HEK293 (cell line): ENCODE results near the gene SPRY4.

Experiments
- CTCF ChIA-PET: fragments of 350-600 bp; formaldehyde crosslinking; extraction: SDS; loops from one replicate; lab custom pipeline; 2021; ENCODE audit warnings: antibody characterized with exemption; lab: Yijun Ruan, JAX
- POLR2A ChIA-PET: fragments of 300-600 bp; formaldehyde crosslinking; extraction: SDS; loops from one replicate; lab custom pipeline; 2020; ENCODE audit warnings: antibody characterized with exemption, inconsistent platforms; lab: Yijun Ruan, JAX
- H3K27ac ChIP-seq: fragments of 200-500 bp; sonication (Bioruptor generic); 2 replicates; pipeline ENCODE4 v1.5.1; 2014; ENCODE audit warnings: low read depth, low read length, control low read depth, inconsistent platforms; ENCODE audit errors: extremely low read depth
- H3K36me3 ChIP-seq, 2 experiments: fragments of 200-500 bp in 1 of 2; sonication (Bioruptor generic) in 1 of 2; 1 replicate in 1 of 2; 2 replicates in 1 of 2; pipeline ENCODE4 v1.5.1; 2014 to 2017; ENCODE audit warnings: inconsistent platforms in 2 of 2, low read length in 2 of 2; ENCODE audit not compliant: control insufficient read depth in 2 of 2, insufficient read depth in 1 of 2
- H3K4me1 ChIP-seq: fragments of 200-500 bp; sonication (Bioruptor generic); 2 replicates; pipeline ENCODE4 v1.5.1; 2014; ENCODE audit warnings: mild to moderate bottlenecking, low read length, inconsistent platforms; ENCODE audit not compliant: control insufficient read depth, insufficient read depth
- H3K4me3 ChIP-seq: 2 replicates; pipeline ENCODE4 v1.5.1; 2011; ENCODE audit warnings: low read depth, mild to moderate bottlenecking, control low read depth, low read length, moderate library complexity
- H3K9me3 ChIP-seq: fragments of 200-500 bp; sonication (Bioruptor generic); 2 replicates; pipeline ENCODE4 v1.5.1; 2014; ENCODE audit warnings: low read depth, low read length, inconsistent platforms; ENCODE audit not compliant: control insufficient read depth, insufficient read depth
- KLF9 ChIP-seq: fragments of 450-650 bp; formaldehyde crosslinking; IDR thresholded peaks from 2 replicates; pipeline ENCODE4 v1.5.1; 2016; ENCODE audit warnings: missing biosample characterization, missing genetic modification characterization, low read depth
- MZF1 ChIP-seq: fragments of 450-650 bp; formaldehyde crosslinking; IDR thresholded peaks from 2 replicates; pipeline ENCODE4 v1.5.1; 2017; ENCODE audit warnings: missing biosample characterization, missing genetic modification characterization, borderline replicate concordance
- SCRT1 ChIP-seq: fragments of 450-650 bp; formaldehyde crosslinking; IDR thresholded peaks from 2 replicates; pipeline ENCODE4 v1.5.1; 2016; ENCODE audit warnings: missing biosample characterization, missing genetic modification characterization, borderline replicate concordance
- ZBTB11 ChIP-seq: fragments of 450-650 bp; formaldehyde crosslinking; conservative IDR thresholded peaks from 2 replicates; pipeline ENCODE4 v1.5.1; 2016; ENCODE audit warnings: low read depth, missing biosample characterization, missing genetic modification characterization
- ZBTB17 ChIP-seq: fragments of 450-650 bp; formaldehyde crosslinking; IDR thresholded peaks from 2 replicates; pipeline ENCODE4 v1.5.1; 2016; ENCODE audit warnings: missing biosample characterization, missing genetic modification characterization
- ZFP69B ChIP-seq: fragments of 450-650 bp; formaldehyde crosslinking; IDR thresholded peaks from 2 replicates; pipeline ENCODE4 v1.5.1; 2016; ENCODE audit warnings: missing biosample characterization, missing genetic modification characterization
- ZNF169 ChIP-seq: fragments of 450-650 bp; formaldehyde crosslinking; IDR thresholded peaks from 2 replicates; pipeline ENCODE4 v1.5.1; 2016; ENCODE audit warnings: missing biosample characterization, missing genetic modification characterization
- ZNF174 ChIP-seq: fragments of 450-650 bp; formaldehyde crosslinking; IDR thresholded peaks from 2 replicates; pipeline ENCODE4 v1.5.0; 2017; ENCODE audit warnings: missing biosample characterization, mild to moderate bottlenecking, missing genetic modification characterization
- ZNF366 ChIP-seq: fragments of 450-650 bp; formaldehyde crosslinking; conservative IDR thresholded peaks from 2 replicates; pipeline ENCODE4 v1.5.1; 2016; ENCODE audit warnings: missing biosample characterization, missing genetic modification characterization
- ZNF514 ChIP-seq: fragments of 450-650 bp; formaldehyde crosslinking; IDR thresholded peaks from 2 replicates; pipeline ENCODE4 v1.5.1; 2016; ENCODE audit warnings: missing biosample characterization, missing genetic modification characterization
- ZNF555 ChIP-seq: fragments of 450-650 bp; formaldehyde crosslinking; conservative IDR thresholded peaks from 2 replicates; pipeline ENCODE4 v1.5.1; 2017; ENCODE audit warnings: missing biosample characterization, mild to moderate bottlenecking, missing genetic modification characterization, inconsistent platforms
- ZNF571 ChIP-seq: fragments of 450-650 bp; formaldehyde crosslinking; IDR thresholded peaks from 2 replicates; pipeline ENCODE4 v1.5.0; 2017; ENCODE audit warnings: missing biosample characterization, missing genetic modification characterization
- ZNF596 ChIP-seq: fragments of 450-650 bp; IDR thresholded peaks from 2 replicates; pipeline ENCODE4 v1.5.0; 2018; ENCODE audit warnings: missing biosample characterization, mild to moderate bottlenecking, missing genetic modification characterization, moderate library complexity
- ZNF600 ChIP-seq: fragments of 450-650 bp; formaldehyde crosslinking; IDR thresholded peaks from 2 replicates; pipeline ENCODE4 v1.5.1; 2016; ENCODE audit warnings: missing biosample characterization, missing genetic modification characterization
- ZNF660 ChIP-seq: fragments of 450-650 bp; IDR thresholded peaks from 2 replicates; pipeline ENCODE4 v1.5.1; 2018; ENCODE audit warnings: missing biosample characterization, mild to moderate bottlenecking, missing genetic modification characterization
- ZNF692 ChIP-seq: fragments of 450-650 bp; formaldehyde crosslinking; IDR thresholded peaks from 2 replicates; pipeline ENCODE4 v1.5.1; 2016; ENCODE audit warnings: missing biosample characterization, missing genetic modification characterization
- ZNF792 ChIP-seq: fragments of 450-650 bp; formaldehyde crosslinking; IDR thresholded peaks from 2 replicates; pipeline ENCODE4 v1.5.1; 2016; ENCODE audit warnings: missing biosample characterization, missing genetic modification characterization
- ZSCAN23 ChIP-seq: fragments of 450-650 bp; formaldehyde crosslinking; IDR thresholded peaks from 2 replicates; pipeline ENCODE4 v1.5.1; 2016; ENCODE audit warnings: missing biosample characterization, missing genetic modification characterization
- ZXDB ChIP-seq: fragments of 450-650 bp; formaldehyde crosslinking; IDR thresholded peaks from 2 replicates; pipeline ENCODE4 v1.5.1; 2016; ENCODE audit warnings: missing biosample characterization, missing genetic modification characterization
- TF ChIP-seq, protein P1 (sequence below): fragments of 450-650 bp; formaldehyde crosslinking; IDR thresholded peaks from 2 replicates; pipeline ENCODE4 v1.5.1; 2016; ENCODE audit warnings: missing biosample characterization, missing genetic modification characterization

Gene SPRY4

DNA sequence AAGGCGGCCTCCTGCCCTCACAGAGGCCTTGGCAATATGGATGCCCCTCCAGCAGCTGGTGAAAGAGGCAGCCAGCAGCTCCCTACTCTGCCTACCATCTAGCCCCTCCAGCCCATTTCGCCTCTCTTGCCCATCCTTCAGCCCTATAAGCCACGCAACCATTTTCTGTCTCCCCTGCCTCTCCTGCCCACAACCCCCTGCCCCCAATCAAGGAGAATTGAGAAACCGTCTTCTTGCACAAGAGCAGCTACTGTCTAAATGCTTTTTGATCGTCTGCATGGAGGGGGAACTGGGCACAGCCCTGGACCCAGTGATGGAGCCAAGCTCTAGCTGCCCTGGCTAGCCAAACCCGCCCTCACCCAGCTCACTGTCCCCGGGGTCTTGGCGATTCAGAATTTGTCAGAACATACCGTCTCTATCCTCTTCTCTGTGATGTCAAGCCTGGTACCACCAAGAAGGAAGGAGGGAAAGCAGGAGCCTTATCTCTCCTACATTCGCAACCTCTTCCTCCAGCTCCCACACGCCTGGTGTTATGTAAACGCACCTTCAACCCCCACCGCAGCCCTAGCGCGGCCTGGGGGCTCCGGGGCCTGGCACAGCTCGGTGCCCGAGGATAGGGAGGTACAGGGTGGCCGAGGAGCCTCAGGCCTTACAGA, 1.2 kb downstream of the SPRY4 start (continued):
- peak; percentile 23; the same call in 1 of the 2 replicates for TF ChIP-seq ZNF366 (tag by site-specific recombination)
- TF ChIP-seq ZNF792 (tag by site-specific recombination) = no peak
- TF ChIP-seq ZNF555 (tag by site-specific recombination) = no peak

DNA sequence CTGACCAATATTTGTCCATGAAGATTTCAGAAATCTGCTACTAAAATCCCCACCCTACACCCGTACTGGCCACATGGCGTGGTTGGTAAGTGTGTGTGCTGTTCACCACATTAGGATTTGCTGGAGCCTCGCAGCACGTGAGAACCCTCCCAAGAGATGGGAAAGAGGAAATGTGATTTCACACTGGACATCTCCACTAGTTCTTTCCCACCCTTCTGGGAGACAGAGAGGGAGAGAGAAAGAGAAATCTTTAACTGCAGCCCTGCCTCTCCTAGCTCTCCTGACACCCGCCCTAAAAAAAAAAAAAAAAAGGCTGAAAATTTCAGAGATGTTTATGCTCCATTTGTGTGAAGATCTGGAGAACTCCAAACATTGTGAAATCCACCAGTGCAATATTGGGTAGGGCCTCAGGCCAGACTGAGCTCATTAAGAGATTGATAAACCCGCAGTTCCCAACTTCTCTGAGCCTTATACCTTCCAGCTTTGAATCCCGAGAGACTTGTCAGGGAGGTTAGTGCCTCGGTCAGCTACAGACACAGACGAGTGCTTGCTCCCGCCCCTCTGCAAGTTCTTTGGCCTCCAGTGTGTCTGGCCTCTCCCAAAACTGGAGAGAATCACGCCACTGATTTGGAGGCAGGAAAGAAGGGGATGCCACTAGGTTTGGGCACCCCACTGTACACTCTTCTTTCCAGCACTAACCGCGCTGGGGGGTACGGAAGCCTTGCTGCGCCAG, 1.9 kb downstream of the SPRY4 start:
- POLR2A ChIA-PET = interaction anchor here (1.1 to 3.0 kb wide), 3 partner anchors 34 to 107 kb away, joined by 5 to 11 read pairs (median 9); no protein-coding TSS in a partner anchor
- CTCF ChIA-PET = interaction anchor here (0.5 to 1.1 kb wide), 4 partner anchors 155 to 372 kb away, joined by 3 to 5 read pairs (median 5); no protein-coding TSS in a partner anchor
- H3K27ac ChIP-seq = peak overlapping the region; percentile 44; the same call in 1 of the 2 replicates
- H3K4me3 ChIP-seq = no peak overlapping the region
- H3K36me3 ChIP-seq = no peaks in the 10 kb centered on the region
- H3K9me3 ChIP-seq = no peaks in the 10 kb centered on the region
- TF ChIP-seq ZXDB (tag by site-specific recombination) = peak; percentile 19; the same call in 1 of the 2 replicates
- 0 out of 2 replicates have a peak, but pooled peaks have one; percentile 23 for TF ChIP-seq ZBTB17 (tag by site-specific recombination)
- TF ChIP-seq ZNF571 (tag by site-specific recombination) = no peak
- TF ChIP-seq KLF9 (tag by site-specific recombination) = 0 out of 2 replicates have a peak, but pooled peaks have one; percentile 17
- no peak for TF ChIP-seq ZNF692 (tag by site-specific recombination)
- no peak for TF ChIP-seq ZSCAN23 (tag by site-specific recombination)
- TF ChIP-seq ZNF514 = no peak
- TF ChIP-seq SCRT1 (tag by site-specific recombination) = no peak
- no peak for TF ChIP-seq ZNF596 (tag by site-specific recombination)
- peak; percentile 16; the same call in 1 of the 2 replicates for TF ChIP-seq MZF1 (tag by site-specific recombination)
- TF ChIP-seq, protein P1, sequence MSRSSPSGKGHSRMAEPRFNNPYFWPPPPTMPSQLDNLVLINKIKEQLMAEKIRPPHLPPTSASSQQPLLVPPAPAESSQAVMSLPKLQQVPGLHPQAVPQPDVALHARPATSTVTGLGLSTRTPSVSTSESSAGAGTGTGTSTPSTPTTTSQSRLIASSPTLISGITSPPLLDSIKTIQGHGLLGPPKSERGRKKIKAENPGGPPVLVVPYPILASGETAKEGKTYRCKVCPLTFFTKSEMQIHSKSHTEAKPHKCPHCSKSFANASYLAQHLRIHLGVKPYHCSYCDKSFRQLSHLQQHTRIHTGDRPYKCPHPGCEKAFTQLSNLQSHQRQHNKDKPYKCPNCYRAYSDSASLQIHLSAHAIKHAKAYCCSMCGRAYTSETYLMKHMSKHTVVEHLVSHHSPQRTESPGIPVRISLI (tag by site-specific recombination) = 0 out of 2 replicates have a peak, but pooled peaks have one; percentile 27
- TF ChIP-seq ZNF600 (tag by site-specific recombination) = peak; percentile 47; the same call in 1 of the 2 replicates
- no peak for TF ChIP-seq ZNF660 (tag by site-specific recombination)
- H3K4me1 ChIP-seq = peaks cover 40% of the 10 kb centered on the region

GRCh38 chr5:142322403-142322746, 2.4 kb downstream of the SPRY4 start:
- Histone ChIP-seq H3K4me1 (peaks cover 40% of the 10 kb centered on the region), H3K4me3 (no peak overlapping the region), H3K36me3 (no peaks in the 10 kb centered on the region), H3K9me3 (no peaks in the 10 kb centered on the region)
- ChIA-PET CTCF (interaction anchor here (0.7 kb wide), 1 partner anchor 154 kb away, joined by 5 read pairs; no protein-coding TSS in a partner anchor), POLR2A (interaction anchor here (1.6 kb wide), 1 partner anchor 106 kb away, joined by 5 read pairs; no protein-coding TSS in a partner anchor)
- no peak for TF ChIP-seq ZBTB11
- TF ChIP-seq ZNF174 (tag by site-specific recombination) = no peak
- TF ChIP-seq ZNF514 = no peak
- no peak for TF ChIP-seq ZNF169 (tag by site-specific recombination)
- no peak for TF ChIP-seq ZFP69B (tag by site-specific recombination)
- TF ChIP-seq, all 188 proteins: peak for 0
- H3K27ac ChIP-seq = no peak overlapping the region; the same call in 1 of the 2 replicates
